ENCODE measurements around the gene G3BP2.
A peak's percentile ranks its signal among the peaks of the same experiment; 100 is the strongest.

G3BP2 gene

GRCh38 chr4:75637176-75637575, 36.0 kb downstream of the G3BP2 start:
- DNase-seq = no peak

- DNase-seq = no peak
These were observed 38.3 kb downstream of the G3BP2 start for GRCh38 chr4:75634951-75635350.

GRCh38 chr4:75634281-75634680, 38.9 kb downstream of the G3BP2 start:
- no peak for DNase-seq

GRCh38 chr4:75633846-75634245, 39.4 kb downstream of the G3BP2 start:
- DNase-seq = no peak

- DNase-seq = no peak
These were observed 42.3 kb downstream of the G3BP2 start for GRCh38 chr4:75630937-75631329.

GRCh38 chr4:75630174-75630936, 42.9 kb downstream of the G3BP2 start, which contains the start of gene CDKL2:
Gene CDKL2 (minus strand): TSS chr4:75630528. CDS start chr4:75625988, 4,540 bp downstream.
- peak; percentile 95 to 97 for DNase-seq

- no peak for DNase-seq
These were observed 44.0 kb downstream of the G3BP2 start for GRCh38 chr4:75629239-75629638.

GRCh38 chr4:75623026-75623425, 50.2 kb downstream of the G3BP2 start:
- DNase-seq = no peak

GRCh38 chr4:75621715-75622114, 51.5 kb downstream of the G3BP2 start:
- DNase-seq = no peak

- DNase-seq = no peak
These were observed 60.9 kb downstream of the G3BP2 start for GRCh38 chr4:75612306-75612705.

- DNase-seq = no peak
These were observed 67.3 kb downstream of the G3BP2 start for GRCh38 chr4:75605928-75606327.

GRCh38 chr4:75599647-75600046, 73.6 kb downstream of the G3BP2 start:
- DNase-seq = no peak

- no peak for DNase-seq
These were observed 74.8 kb downstream of the G3BP2 start for GRCh38 chr4:75598390-75598789.

GRCh38 chr4:75596061-75596460, 77.2 kb downstream of the G3BP2 start:
- DNase-seq = no peak

GRCh38 chr4:75593393-75593792, 79.8 kb downstream of the G3BP2 start:
- no peak for DNase-seq

Measured in NCI-H187 (cell line).